NCI-H345 treated with DMSO at 0.1 percent for 48 hours (cell line): ENCODE results near the gene GRIN2A.

Experiments used
- DNase-seq: peaks from one replicate; lab custom pipeline; 2025; ENCODE audit not compliant: unreplicated experiment; lab: John Stamatoyannopoulos, UW

Gene GRIN2A

GRCh38 chr16:10188236-10188635, 6.0 kb upstream of the GRIN2A start:
- DNase-seq: no peak

- DNase-seq: no peak
Measured at GRCh38 chr16:10181196-10182162, 749 bp downstream of the GRIN2A start.

- no peak for DNase-seq
Measured at GRCh38 chr16:10180771-10181163, 1.5 kb downstream of the GRIN2A start.

- DNase-seq: no peak
Measured at GRCh38 chr16:10180042-10180770, 2.0 kb downstream of the GRIN2A start.

GRCh38 chr16:10178526-10178925, 3.7 kb downstream of the GRIN2A start:
- DNase-seq: no peak

- DNase-seq: no peak
Measured at GRCh38 chr16:10178080-10178479, 4.1 kb downstream of the GRIN2A start.

GRCh38 chr16:10172848-10173655, 9.2 kb downstream of the GRIN2A start:
- DNase-seq: no peak

- DNase-seq: no peak
Measured at GRCh38 chr16:10171221-10171620, 11.0 kb downstream of the GRIN2A start.

- no peak for DNase-seq
Measured at GRCh38 chr16:10169904-10170410, 12.3 kb downstream of the GRIN2A start.

- no peak for DNase-seq
Measured at GRCh38 chr16:10169031-10169430, 13.2 kb downstream of the GRIN2A start.

GRCh38 chr16:10168258-10168657, 14.0 kb downstream of the GRIN2A start:
- DNase-seq: no peak

GRCh38 chr16:10165643-10166042, 16.6 kb downstream of the GRIN2A start:
- no peak for DNase-seq

- DNase-seq: no peak
Measured at GRCh38 chr16:10162981-10163380, 19.2 kb downstream of the GRIN2A start.

GRCh38 chr16:10156099-10156498, 26.1 kb downstream of the GRIN2A start:
- no peak for DNase-seq

- no peak for DNase-seq
Measured at GRCh38 chr16:10154389-10154788, 27.8 kb downstream of the GRIN2A start.

GRCh38 chr16:10153985-10154384, 28.2 kb downstream of the GRIN2A start:
- no peak for DNase-seq

- DNase-seq: no peak
Measured at GRCh38 chr16:10151718-10152117, 30.5 kb downstream of the GRIN2A start.

GRCh38 chr16:10150906-10151305, 31.3 kb downstream of the GRIN2A start:
- no peak for DNase-seq

- no peak for DNase-seq
Measured at GRCh38 chr16:10145542-10146035, 36.6 kb downstream of the GRIN2A start.

- no peak for DNase-seq
Measured at GRCh38 chr16:10141671-10142070, 40.6 kb downstream of the GRIN2A start.

GRCh38 chr16:10138881-10139280, 43.3 kb downstream of the GRIN2A start:
- DNase-seq: no peak
